IMR-90 (cell line): ENCODE data around the gene WDFY2.

Source experiments
- BHLHE40 ChIP-seq: fragments of 150-350 bp; IDR thresholded peaks from 2 replicates; pipeline ENCODE4 v1.6.1; 2016; ENCODE audit warnings: mild to moderate bottlenecking, low read depth, low read length
- CEBPB ChIP-seq: IDR thresholded peaks from 2 replicates; pipeline ENCODE4 v1.6.1; 2012; ENCODE audit warnings: low read depth, low read length, improper control_type of control experiment
- CTCF ChIP-seq: conservative IDR thresholded peaks from 2 replicates; pipeline ENCODE4 v1.5.1; 2012; ENCODE audit warnings: mild to moderate bottlenecking, low read depth, low read length, improper control_type of control experiment
- FOS ChIP-seq: fragments of 150-350 bp; IDR thresholded peaks from 2 replicates; pipeline ENCODE4 v1.6.1; 2016; ENCODE audit warnings: low read depth, low read length
- MAFK ChIP-seq: IDR thresholded peaks from 2 replicates; pipeline ENCODE4 v1.6.1; 2012; ENCODE audit warnings: low read depth, low read length, improper control_type of control experiment
- MAZ ChIP-seq: IDR thresholded peaks from 2 replicates; pipeline ENCODE4 v1.6.1; 2012; ENCODE audit warnings: low read depth, mild to moderate bottlenecking, low read length, improper control_type of control experiment, moderate library complexity, borderline replicate concordance
- NFE2L2 ChIP-seq: fragments of 150-350 bp; IDR thresholded peaks from 2 replicates; pipeline ENCODE4 v1.6.1; 2016; ENCODE audit warnings: low read depth, mild to moderate bottlenecking, low read length
- POLR2A ChIP-seq: IDR thresholded peaks from 2 replicates; pipeline ENCODE4 v1.6.1; 2012; ENCODE audit warnings: mild to moderate bottlenecking, low read depth, low read length
- RAD21 ChIP-seq: IDR thresholded peaks from 2 replicates; pipeline ENCODE4 v1.6.1; 2012; ENCODE audit warnings: low read length, improper control_type of control experiment
- RCOR1 ChIP-seq: IDR thresholded peaks from 2 replicates; pipeline ENCODE4 v1.6.1; 2012; ENCODE audit warnings: mild to moderate bottlenecking, low read length, improper control_type of control experiment; ENCODE audit not compliant: insufficient replicate concordance
- RFX5 ChIP-seq: IDR thresholded peaks from 2 replicates; pipeline ENCODE4 v1.8.0; 2012; ENCODE audit warnings: low read depth, mild to moderate bottlenecking, low read length, moderate library complexity
- SMC3 ChIP-seq: fragments of 150-350 bp; IDR thresholded peaks from 2 replicates; pipeline ENCODE4 v1.6.1; 2016; ENCODE audit warnings: low read depth, mild to moderate bottlenecking, antibody characterized with exemption, low read length, moderate library complexity
- TF ChIP-seq, protein P1 (sequence below): fragments of 150-350 bp; IDR thresholded peaks from 2 replicates; pipeline ENCODE4 v1.6.1; 2016; ENCODE audit warnings: low read depth, mild to moderate bottlenecking, low read length, moderate library complexity, borderline replicate concordance
- TF ChIP-seq, protein P2 (sequence below): fragments of 150-350 bp; IDR thresholded peaks from 2 replicates; pipeline ENCODE4 v1.6.1; 2017; ENCODE audit warnings: mild to moderate bottlenecking, antibody characterized with exemption, low read length, low read depth

- TF ChIP-seq CTCF (no peak), MAZ (no peak), RAD21 (no peak), SMC3 (no peak), MAFK (no peak), CEBPB (no peak), POLR2A (no peak), RCOR1 (no peak), BHLHE40 (no peak), NFE2L2 (no peak), RFX5 (no peak), FOS (no peak)
- TF ChIP-seq, protein P1, sequence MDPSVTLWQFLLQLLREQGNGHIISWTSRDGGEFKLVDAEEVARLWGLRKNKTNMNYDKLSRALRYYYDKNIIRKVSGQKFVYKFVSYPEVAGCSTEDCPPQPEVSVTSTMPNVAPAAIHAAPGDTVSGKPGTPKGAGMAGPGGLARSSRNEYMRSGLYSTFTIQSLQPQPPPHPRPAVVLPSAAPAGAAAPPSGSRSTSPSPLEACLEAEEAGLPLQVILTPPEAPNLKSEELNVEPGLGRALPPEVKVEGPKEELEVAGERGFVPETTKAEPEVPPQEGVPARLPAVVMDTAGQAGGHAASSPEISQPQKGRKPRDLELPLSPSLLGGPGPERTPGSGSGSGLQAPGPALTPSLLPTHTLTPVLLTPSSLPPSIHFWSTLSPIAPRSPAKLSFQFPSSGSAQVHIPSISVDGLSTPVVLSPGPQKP: no peak
- TF ChIP-seq, protein P2, sequence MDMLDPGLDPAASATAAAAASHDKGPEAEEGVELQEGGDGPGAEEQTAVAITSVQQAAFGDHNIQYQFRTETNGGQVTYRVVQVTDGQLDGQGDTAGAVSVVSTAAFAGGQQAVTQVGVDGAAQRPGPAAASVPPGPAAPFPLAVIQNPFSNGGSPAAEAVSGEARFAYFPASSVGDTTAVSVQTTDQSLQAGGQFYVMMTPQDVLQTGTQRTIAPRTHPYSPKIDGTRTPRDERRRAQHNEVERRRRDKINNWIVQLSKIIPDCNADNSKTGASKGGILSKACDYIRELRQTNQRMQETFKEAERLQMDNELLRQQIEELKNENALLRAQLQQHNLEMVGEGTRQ: no peak
These were observed 41.5 kb downstream of the WDFY2 start for GRCh38 chr13:51625555-51626345.
